Measurements from ENCODE around the gene MYRF.
A peak's percentile ranks its signal among the peaks of the same experiment; 100 is the strongest.

MYRF gene

DNA sequence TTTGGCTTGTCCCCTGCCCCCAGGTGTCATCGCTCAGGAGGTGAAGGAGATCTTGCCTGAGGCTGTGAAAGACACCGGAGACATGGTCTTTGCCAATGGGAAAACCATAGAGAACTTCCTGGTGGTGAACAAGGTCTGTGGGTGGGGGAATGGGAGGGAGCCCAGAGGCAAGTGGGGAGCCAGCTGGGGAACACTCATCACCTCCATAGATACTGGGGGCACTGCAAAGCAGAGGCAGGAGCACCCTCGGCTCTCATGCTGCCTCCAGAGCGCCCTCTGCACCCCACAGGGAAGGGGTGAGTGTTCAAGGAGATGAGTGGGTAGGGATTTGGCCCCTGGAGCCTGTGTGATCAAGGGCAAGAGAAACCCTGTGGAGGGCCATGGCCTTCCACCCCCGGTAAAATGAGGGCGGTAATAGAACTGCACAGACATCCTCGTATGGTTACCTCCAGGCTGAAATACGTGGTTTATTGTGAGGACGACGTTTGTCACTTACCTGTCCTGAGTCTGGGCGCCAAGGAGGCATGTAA lies 26.0 kb downstream of the MYRF start:
- DNase-seq, result no peak

DNA sequence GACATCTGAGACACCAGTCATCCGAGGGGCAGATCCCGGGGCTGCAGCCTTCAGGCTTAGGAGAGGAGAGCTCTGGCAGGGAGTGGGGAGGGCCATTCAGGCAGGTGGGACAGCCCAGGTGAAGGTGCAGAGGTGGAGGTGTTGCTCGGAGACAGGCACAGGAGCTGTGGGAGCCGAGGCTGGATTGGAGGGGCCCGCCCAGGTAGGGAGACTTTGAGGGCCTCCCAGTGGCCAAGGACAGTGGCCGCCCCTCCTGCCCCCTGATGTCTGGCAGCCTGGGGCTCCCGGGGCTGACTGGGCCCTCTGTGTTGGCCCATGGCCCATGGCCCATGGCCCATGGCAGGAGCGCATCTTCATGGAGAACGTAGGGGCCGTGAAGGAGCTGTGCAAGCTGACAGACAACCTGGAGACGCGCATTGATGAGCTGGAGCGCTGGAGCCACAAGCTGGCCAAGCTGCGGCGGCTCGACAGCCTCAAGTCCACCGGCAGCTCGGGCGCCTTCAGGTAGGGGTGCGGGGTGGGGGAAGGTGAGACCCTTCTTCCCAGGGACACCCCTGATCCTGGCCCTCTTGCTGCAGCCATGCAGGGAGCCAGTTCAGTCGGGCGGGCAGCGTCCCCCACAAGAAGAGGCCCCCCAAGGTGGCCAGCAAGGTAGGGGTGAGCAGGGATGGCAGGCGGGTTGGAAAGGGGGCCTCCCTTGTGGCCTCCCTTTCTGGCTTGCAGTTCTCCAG lies 26.6 kb downstream of the MYRF start:
- DNase-seq, result no peak

DNA sequence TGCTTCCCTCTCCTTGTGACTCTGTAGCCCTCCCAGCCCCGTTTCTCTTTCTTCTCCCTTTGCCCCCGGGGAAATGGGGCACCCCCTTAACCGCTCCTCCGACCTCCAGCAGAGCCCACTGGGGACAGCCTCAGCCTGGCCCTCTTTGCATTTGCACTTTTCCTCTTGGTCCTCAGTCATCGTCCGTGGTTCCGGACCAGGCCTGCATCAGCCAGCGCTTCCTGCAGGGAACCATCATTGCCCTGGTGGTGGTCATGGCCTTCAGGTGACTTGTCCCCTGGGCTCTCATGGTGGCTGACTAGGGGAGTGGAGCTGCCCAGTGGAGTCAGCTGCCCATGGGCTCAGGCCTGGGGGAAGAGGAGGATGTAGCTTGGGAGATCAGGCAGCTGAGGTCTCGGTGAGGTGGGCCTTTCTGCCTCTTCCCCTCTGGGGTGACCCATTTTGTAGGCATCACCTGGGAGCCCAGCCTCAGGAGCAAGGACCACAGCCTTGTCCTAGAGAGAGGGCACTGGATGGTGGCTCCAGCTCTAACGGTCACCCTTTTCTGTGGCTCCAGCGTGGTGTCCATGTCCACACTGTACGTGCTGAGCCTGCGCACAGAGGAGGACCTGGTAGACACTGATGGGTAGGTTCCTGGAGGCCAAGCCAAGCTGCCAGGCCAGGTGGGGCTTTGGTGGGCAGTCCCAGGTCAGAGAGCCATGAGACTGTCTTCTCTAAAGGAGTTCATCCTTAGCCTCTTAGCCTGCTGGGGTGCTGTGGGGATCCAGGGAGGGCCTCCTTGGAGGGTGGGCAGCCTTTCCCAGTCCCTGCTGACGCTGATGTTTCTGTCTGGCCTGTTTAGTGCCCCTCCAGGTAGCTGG lies 27.5 kb downstream of the MYRF start:
- no peak for DNase-seq

DNA sequence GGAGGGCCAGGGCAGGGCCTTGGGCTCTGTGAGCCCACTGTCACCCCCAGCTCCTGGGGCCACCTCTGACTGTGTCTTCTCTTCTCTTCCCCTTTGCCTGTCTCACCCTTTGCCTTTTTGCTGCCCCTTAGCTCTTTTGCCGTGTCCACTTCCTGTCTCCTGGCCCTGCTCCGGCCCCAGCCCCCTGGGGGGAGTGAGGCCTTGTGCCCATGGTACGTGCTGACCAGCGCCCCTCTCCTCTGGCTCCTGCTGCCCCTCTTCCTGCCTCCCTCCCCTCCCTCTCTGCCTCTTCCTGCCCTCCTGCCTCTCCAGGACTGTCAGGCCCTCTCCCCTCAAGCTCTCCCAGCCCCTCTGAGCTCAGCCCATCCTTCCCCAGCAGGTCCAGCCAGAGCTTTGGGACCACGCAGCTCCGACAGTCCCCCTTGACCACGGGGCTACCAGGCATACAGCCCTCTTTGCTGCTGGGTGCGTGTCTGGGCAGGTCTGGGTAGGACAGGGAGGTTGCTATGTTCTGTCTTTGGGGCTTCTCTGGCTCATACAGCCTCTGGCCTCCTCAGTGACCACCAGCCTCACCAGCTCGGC lies 28.2 kb downstream of the MYRF start:
- DNase-seq, result no peak

DNA sequence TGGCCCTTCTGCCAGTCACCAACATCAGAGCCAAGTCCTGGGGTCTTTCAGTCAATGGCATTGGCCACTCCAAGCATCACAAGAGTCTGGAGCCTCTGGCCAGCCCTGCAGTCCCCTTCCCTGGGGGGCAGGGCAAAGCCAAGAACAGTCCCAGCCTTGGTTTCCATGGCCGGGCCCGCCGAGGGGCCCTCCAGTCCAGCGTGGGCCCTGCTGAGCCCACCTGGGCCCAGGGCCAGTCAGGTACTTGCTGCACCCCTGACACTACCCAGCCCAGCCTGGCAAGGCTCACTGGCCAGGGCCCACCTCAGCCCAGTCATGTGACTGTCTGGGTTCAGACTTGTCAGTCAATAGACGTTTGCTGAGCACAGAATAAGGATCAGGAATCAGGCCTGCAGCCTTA lies 29.1 kb downstream of the MYRF start:
- DNase-seq, result no peak

DNA sequence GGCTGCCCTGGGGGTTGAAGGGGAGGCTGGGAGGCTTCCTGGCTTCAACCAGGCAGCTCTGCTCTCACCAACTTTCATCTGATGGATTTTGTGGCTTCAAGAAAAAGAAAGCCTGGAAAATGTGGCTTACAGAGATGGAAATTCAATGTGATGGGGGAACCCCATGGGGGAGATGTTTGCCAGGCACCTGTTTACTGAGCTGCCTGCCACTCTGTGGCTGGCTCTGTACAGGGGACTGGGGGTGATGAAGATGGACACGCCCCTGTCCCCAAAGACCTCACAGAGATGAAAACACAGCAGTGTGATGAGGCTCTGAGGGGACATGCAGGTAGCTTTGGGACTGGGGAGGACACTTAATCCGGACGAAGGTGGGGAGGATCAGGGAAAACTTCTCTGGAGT lies 29.9 kb downstream of the MYRF start:
- DNase-seq, result no peak

GRCh38 chr11:61782841-61783240 lies 30.4 kb downstream of the MYRF start:
- no peak for DNase-seq

DNA sequence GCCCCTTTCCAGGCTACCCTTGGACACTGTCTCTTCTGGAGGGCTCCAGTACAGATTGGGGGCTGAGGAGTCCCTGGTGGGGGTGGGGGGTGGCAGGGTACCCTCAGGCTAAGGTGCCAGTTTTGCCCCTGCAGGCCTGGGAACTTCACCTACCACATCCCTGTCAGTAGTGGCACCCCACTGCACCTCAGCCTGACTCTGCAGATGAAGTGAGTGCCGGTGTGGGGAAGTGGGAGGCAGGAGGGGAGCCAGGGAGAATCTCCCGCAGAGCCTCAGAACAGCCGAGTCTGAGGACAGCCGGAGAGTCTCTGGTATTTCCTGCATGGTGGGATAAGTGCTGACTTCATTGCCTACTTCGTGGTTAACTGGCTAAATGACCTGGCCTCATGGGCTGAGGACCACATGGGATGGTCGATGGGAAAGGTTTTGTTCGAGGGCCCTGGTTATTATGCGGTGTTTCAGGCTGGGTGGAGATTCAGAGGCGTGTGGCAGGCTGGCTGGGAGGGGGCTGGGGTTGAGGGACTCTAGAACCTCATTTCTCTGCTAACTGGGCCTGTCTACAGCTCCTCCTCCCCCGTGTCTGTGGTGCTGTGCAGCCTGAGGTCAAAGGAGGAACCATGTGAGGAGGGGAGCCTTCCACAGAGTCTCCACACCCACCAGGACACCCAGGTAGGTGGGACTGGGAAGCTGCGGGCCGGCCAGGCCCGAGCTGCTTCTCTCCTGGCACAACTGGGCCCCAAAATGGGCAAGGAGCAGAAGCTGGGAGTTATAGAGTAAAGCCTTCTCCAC lies 31.5 kb downstream of the MYRF start:
- DNase-seq, result no peak

- DNase-seq, result no peak
Measured at GRCh38 chr11:61784506-61784805, 32.0 kb downstream of the MYRF start.

- DNase-seq, result no peak
Measured at GRCh38 chr11:61785837-61786402, 33.5 kb downstream of the MYRF start.

DNA sequence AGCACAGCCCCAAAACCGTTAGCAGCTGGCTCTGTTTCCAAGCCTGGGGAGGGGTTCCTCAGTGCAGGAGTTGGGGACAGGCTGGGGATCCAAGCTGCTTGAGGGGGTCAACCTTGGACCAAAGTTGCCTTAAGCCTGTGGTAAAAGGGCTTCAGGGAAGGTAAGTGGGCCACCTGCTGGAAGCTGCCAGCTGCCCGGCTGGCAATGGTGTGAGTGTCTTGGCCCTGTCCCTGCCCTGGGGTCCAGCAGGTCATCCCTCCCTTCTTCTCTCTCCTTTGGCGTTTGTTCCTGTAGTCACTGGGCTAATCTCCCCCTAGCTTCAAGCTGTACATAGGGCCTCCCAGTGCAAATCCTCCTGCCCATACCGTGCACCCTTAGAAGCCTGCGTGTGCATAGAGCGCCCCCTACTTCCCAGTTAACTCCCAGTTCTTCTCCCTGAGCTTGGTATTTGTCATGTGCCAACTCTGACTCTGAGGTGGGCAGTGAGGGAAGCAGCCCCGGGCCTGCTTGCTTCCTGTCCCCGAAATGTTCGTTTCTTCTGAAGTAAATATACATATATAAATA lies 35.6 kb downstream of the MYRF start:
- DNase-seq, result no peak

DNA sequence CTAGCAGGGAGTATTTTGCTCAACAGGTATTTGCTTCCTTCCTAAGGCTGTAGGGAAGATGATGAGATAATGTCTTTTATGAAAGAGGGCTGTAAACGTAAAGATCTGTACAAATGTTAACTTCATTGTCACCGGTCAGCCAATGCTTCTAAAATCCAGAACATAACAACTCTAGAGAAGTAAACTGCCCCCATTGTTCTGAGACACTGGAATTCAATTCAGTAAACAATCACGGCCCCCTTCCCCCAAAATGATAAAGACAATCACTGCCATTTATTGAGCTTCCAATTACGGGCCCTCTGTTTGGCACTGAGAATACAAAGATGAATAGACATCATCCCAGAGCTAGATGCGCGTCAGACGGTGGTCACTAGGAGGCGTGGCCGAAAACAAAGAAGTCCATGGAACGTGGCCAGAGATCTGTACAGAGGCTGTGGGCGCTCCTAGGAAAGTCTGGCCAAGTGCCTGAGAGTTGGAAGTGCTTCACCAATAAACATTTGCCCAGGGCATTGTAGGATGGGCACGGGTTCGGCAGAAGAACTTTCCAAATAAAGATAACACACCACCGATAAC lies 39.4 kb downstream of the MYRF start:
- DNase-seq, result no peak

GRCh38 chr11:61792310-61793082 lies 40.1 kb downstream of the MYRF start, which contains the start of the genes FEN1 and TMEM258:
FEN1 (plus strand) TSS chr11:61792911; CDS start chr11:61795362, 2,451 bp downstream.
TMEM258 (minus strand) TSS chr11:61792599; CDS start chr11:61792558, 41 bp downstream.
- DNase-seq, result peak; percentile 80

GRCh38 chr11:61793083-61793828 lies 40.8 kb downstream of the MYRF start:
- no peak for DNase-seq

DNA sequence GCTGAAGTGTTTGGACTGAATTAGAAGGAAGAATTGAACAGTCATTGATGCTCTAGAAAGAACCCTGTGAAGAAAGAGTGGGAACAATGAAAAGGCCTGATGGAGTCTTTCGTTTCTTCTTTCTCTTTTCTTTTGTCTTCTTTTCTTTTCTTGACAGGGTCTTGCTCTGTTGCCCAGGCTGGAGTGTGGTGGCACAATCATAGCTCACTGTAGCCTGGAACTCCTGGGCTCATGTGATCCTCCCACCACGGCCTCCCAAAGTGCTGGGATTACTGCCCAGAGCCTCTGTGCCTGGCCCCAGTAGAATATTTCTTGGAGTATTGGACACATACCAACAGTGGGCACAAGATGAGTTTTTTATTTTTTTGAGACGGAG lies 41.4 kb downstream of the MYRF start:
- DNase-seq, result no peak

DNA sequence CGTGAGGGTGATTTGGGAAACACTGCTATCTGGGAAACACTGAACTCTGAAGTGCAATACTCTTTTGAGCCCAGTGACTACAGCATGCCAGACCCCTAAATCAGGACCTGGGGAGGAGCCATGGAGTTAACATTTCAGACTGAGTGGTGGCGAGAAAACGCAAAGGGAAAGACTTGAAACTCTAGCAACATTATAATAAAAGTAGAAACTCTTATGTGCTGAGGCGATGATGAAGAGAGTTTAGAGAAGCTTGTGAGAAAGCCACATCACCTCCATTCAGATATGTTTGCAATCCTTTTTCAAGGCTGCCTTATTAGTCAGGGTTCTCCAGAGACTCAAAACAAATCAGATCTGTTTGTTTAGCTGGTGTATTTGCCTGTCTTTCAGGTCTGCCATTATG lies 42.1 kb downstream of the MYRF start:
- no peak for DNase-seq

- DNase-seq, result no peak
Measured at GRCh38 chr11:61795459-61795858, 43.0 kb downstream of the MYRF start.

DNA sequence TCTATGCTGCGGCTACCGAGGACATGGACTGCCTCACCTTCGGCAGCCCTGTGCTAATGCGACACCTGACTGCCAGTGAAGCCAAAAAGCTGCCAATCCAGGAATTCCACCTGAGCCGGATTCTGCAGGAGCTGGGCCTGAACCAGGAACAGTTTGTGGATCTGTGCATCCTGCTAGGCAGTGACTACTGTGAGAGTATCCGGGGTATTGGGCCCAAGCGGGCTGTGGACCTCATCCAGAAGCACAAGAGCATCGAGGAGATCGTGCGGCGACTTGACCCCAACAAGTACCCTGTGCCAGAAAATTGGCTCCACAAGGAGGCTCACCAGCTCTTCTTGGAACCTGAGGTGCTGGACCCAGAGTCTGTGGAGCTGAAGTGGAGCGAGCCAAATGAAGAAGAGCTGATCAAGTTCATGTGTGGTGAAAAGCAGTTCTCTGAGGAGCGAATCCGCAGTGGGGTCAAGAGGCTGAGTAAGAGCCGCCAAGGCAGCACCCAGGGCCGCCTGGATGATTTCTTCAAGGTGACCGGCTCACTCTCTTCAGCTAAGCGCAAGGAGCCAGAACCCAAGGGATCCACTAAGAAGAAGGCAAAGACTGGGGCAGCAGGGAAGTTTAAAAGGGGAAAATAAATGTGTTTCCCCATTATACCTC lies 43.6 kb downstream of the MYRF start:
- no peak for DNase-seq

GRCh38 chr11:61797263-61797944 lies 45.0 kb downstream of the MYRF start:
- no peak for DNase-seq
